Mammary epithelial cell (primary cell): ENCODE data around the gene RNASE1.

Experiments
- CTCF ChIP-seq, 2 donors: IDR thresholded peaks in 1 of 2; conservative IDR thresholded peaks in 1 of 2; 2 replicates each; pipeline ENCODE4 v1.5.1; 2011 to 2012; ENCODE audit warnings: inconsistent platforms in 2 of 2, low read length in 2 of 2, mild to moderate bottlenecking in 2 of 2, control low read depth in 1 of 2, low read depth in 1 of 2; ENCODE audit not compliant: insufficient read depth in 1 of 2; ENCODE audit errors: extremely low read depth in 1 of 2
- EZH2 ChIP-seq: IDR thresholded peaks from 2 replicates; pipeline ENCODE4 v1.6.1; 2012; ENCODE audit warnings: low read length, inconsistent platforms, borderline replicate concordance

DNA sequence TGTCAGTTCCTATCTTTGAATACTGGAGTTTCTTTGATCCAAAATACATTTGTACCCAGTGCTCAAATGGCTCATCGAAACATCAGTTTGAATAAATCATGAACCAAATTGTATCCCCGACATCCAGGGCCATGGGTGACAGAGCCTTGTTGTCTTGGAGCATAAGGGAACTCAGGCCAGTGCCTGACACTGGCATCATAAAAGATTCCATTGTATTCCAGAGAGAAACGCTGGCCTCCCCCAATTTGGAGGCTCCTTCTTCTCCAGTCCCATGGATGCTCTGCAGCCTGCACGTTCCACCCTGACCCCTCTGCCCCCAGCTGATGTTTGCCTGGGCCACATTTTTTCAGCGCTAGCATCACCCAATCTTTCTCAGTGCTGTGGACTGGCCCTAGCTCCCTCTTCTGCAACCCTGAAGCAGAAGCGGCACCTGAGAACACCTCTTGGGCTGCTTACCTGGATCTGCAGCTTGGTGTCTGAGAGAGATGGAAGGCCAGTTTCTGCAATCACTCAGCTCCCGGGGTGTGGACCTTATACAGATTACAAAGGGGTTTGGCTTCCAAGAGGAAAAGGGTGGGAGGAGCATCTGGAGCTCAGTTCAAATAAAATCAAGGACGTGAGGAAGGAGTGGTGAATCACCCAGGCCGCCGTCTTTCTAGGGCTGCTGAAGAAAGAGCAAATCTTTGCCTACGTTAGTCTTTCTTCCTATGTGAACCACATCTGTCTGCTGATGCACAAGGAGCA is at the start of gene RNASE1:
- no peak for TF ChIP-seq CTCF (conservative IDR thresholded peaks at IDR 0.05 in 1 of 2, IDR thresholded peaks at IDR 0.05 in 1 of 2; ENCODE audit: extremely low read depth in 1 of 2, insufficient read depth in 1 of 2, low read depth in 1 of 2, low read length in 2 of 2)
- TF ChIP-seq EZH2, result no peak
